Neuronal stem cell (in vitro differentiated cells): ENCODE data around the gene TTC33.

Experiments used
- DNase-seq: peaks from one replicate; pipeline ENCODE4 v3.0.0-alpha.2; 2013; ENCODE audit warnings: low spot score
- H2AFZ ChIP-seq: one replicate; pipeline ENCODE4 v1.6.1; 2013; ENCODE audit warnings: mild to moderate bottlenecking, low read length, inconsistent platforms
- H2AK5ac ChIP-seq: 2 replicates; pipeline ENCODE4 v1.6.1; 2013; ENCODE audit warnings: low read depth, mild to moderate bottlenecking, inconsistent platforms, low read length, moderate library complexity, mixed read lengths
- H2BK120ac ChIP-seq: 2 replicates; pipeline ENCODE4 v1.6.1; 2013; ENCODE audit warnings: low read depth, mild to moderate bottlenecking, inconsistent platforms, low read length, moderate library complexity, mixed read lengths
- H2BK12ac ChIP-seq: one replicate; pipeline ENCODE4 v1.6.1; 2013; ENCODE audit warnings: low read length, inconsistent platforms
- H2BK15ac ChIP-seq: 2 replicates; pipeline ENCODE4 v1.6.1; 2013; ENCODE audit warnings: mild to moderate bottlenecking, low read length, inconsistent platforms, mixed read lengths
- H2BK5ac ChIP-seq: one replicate; pipeline ENCODE4 v1.6.1; 2013; ENCODE audit warnings: inconsistent platforms, mild to moderate bottlenecking, low read length, moderate library complexity
- H3K14ac ChIP-seq: one replicate; pipeline ENCODE4 v1.6.1; 2013; ENCODE audit warnings: low read length, inconsistent platforms
- H3K18ac ChIP-seq: 2 replicates; pipeline ENCODE4 v1.6.1; 2013; ENCODE audit warnings: low read length, inconsistent platforms
- H3K23ac ChIP-seq: 2 replicates; pipeline ENCODE4 v1.6.1; 2013; ENCODE audit warnings: low read depth, mild to moderate bottlenecking, mixed read lengths, low read length, inconsistent platforms; ENCODE audit not compliant: poor library complexity
- H3K27ac ChIP-seq: replicated peaks from 3 replicates; pipeline ENCODE4 v1.5.1; 2013; ENCODE audit warnings: low read length, inconsistent platforms
- H3K27me3 ChIP-seq, 3 experiments: 2 replicates each; pipeline ENCODE4 v1.6.1; 2013; ENCODE audit warnings: low read length in 3 of 3, mild to moderate bottlenecking in 2 of 3, inconsistent platforms in 1 of 3, low read depth in 1 of 3, mixed read lengths in 1 of 3, moderate library complexity in 1 of 3; ENCODE audit not compliant: control insufficient read depth in 3 of 3, insufficient read depth in 3 of 3
- H3K36me3 ChIP-seq, 2 donors: replicated peaks in 1 of 2; 2 replicates each; pipeline ENCODE4 v1.6.1; 2013; ENCODE audit warnings: low read length in 2 of 2; ENCODE audit not compliant: control insufficient read depth in 2 of 2, insufficient read depth in 2 of 2
- H3K4ac ChIP-seq: 2 replicates; pipeline ENCODE4 v1.6.1; 2013; ENCODE audit warnings: inconsistent platforms, mild to moderate bottlenecking, low read length, moderate library complexity
- H3K4me1 ChIP-seq, 2 donors: 1 replicate in 1 of 2; 2 replicates in 1 of 2; pipeline ENCODE4 v1.6.1; 2013; ENCODE audit warnings: low read length in 2 of 2, low read depth in 1 of 2; ENCODE audit not compliant: control insufficient read depth in 2 of 2, insufficient read depth in 1 of 2
- H3K4me2 ChIP-seq: one replicate; pipeline ENCODE4 v1.6.1; 2013; ENCODE audit warnings: mild to moderate bottlenecking, low read length, inconsistent platforms; ENCODE audit not compliant: insufficient read depth, poor library complexity, severe bottlenecking
- H3K4me3 ChIP-seq, 2 donors: 2 replicates each; pipeline ENCODE4 v1.5.1; 2013; ENCODE audit warnings: low read length in 2 of 2, mild to moderate bottlenecking in 2 of 2, inconsistent platforms in 1 of 2, moderate library complexity in 1 of 2
- H3K79me1 ChIP-seq: one replicate; pipeline ENCODE4 v1.6.1; 2013; ENCODE audit warnings: low read depth, mild to moderate bottlenecking, inconsistent platforms, low read length, moderate library complexity
- H3K9ac ChIP-seq: one replicate; pipeline ENCODE4 v1.6.1; 2013; ENCODE audit warnings: mild to moderate bottlenecking, low read depth, low read length, inconsistent platforms; ENCODE audit not compliant: poor library complexity
- H3K9me3 ChIP-seq, 2 donors: replicated peaks in 1 of 2; 2 replicates each; pipeline versions ENCODE3 to v1.6.1; 2013; ENCODE audit warnings: low read length in 2 of 2, mild to moderate bottlenecking in 2 of 2, inconsistent platforms in 1 of 2, low read depth in 1 of 2, mixed read lengths in 1 of 2, moderate library complexity in 1 of 2; ENCODE audit not compliant: control insufficient read depth in 2 of 2, insufficient read depth in 1 of 2
- H4K8ac ChIP-seq: one replicate; pipeline ENCODE4 v1.6.1; 2013; ENCODE audit warnings: low read depth, mild to moderate bottlenecking, inconsistent platforms, low read length, moderate library complexity
- H4K91ac ChIP-seq: one replicate; pipeline ENCODE4 v1.6.1; 2013; ENCODE audit warnings: low read length, low read depth, mild to moderate bottlenecking, inconsistent platforms; ENCODE audit not compliant: poor library complexity
- WGBS, 2 donors: extraction: QIAGEN DNeasy Blood & Tissue Kit; methylation state at CpG; one replicate each; pipeline ENCODE4 v1.1.7; 2013; ENCODE audit warnings: missing lambda C conversion rate in 2 of 2, mixed read lengths in 1 of 2; ENCODE audit not compliant: insufficient read length in 2 of 2, insufficient replicate concordance in 1 of 2; ENCODE audit errors: extremely low coverage in 2 of 2; 5-methylcytosine and 5-hydroxymethylcytosine counted together

The TTC33 gene

GRCh38 chr5:40521108-40521785 lies 234.5 kb downstream of the TTC33 start:
- no peak overlapping the region for H3K4me3 ChIP-seq
- no peaks in the 10 kb centered on the region for H3K36me3 ChIP-seq
- H3K27ac ChIP-seq, result no peak overlapping the region
- H3K4me2 ChIP-seq, result no peak overlapping the region
- no peak overlapping the region for H3K4ac ChIP-seq
- no peaks in the 10 kb centered on the region for H3K27me3 ChIP-seq
- no peak overlapping the region for H2BK15ac ChIP-seq
- no peak overlapping the region for H4K8ac ChIP-seq
- H2BK120ac ChIP-seq, result no peak overlapping the region
- H4K91ac ChIP-seq, result no peak overlapping the region
- H3K4me1 ChIP-seq, result no peaks in the 10 kb centered on the region
- H3K9ac ChIP-seq, result no peak overlapping the region
- H2AFZ ChIP-seq, result no peak overlapping the region
- DNase-seq, result no peak
- no peak overlapping the region for H2BK12ac ChIP-seq
- H3K79me1 ChIP-seq, result no peaks in the 10 kb centered on the region
- no peaks in the 10 kb centered on the region for H3K9me3 ChIP-seq
- no peak overlapping the region for H2AK5ac ChIP-seq
- H2BK5ac ChIP-seq, result no peak overlapping the region
- no peak overlapping the region for H3K18ac ChIP-seq
- H3K14ac ChIP-seq, result no peak overlapping the region
- WGBS, 2 donors, result no CpG with 5 or more reads among the region's 3 CpGs
- H3K23ac ChIP-seq, result no peak overlapping the region

- Histone ChIP-seq H2BK5ac (no peak overlapping the region), H3K9me3 (no peaks in the 10 kb centered on the region), H2BK12ac (no peak overlapping the region), H4K91ac (no peak overlapping the region), H3K4me1 (no peaks in the 10 kb centered on the region), H3K27me3 (no peaks in the 10 kb centered on the region), H3K14ac (no peak overlapping the region), H2AK5ac (no peak overlapping the region), H4K8ac (no peak overlapping the region), H3K4ac (no peak overlapping the region), H2BK15ac (no peak overlapping the region), H3K18ac (no peak overlapping the region), H2AFZ (no peak overlapping the region), H3K9ac (no peak overlapping the region), H2BK120ac (no peak overlapping the region), H3K79me1 (no peaks in the 10 kb centered on the region), H3K36me3 (no peaks in the 10 kb centered on the region), H3K4me2 (no peak overlapping the region), H3K27ac (no peak overlapping the region), H3K23ac (no peak overlapping the region), H3K4me3 (no peak overlapping the region)
- WGBS, 2 donors, result no CpG with 5 or more reads among the region's 4 CpGs
- DNase-seq, result no peak
Measured at GRCh38 chr5:40518485-40518917, 237.3 kb downstream of the TTC33 start.

GRCh38 chr5:40515476-40515875 lies 240.3 kb downstream of the TTC33 start:
- no peak overlapping the region for H3K4me3 ChIP-seq
- no peak overlapping the region for H2AK5ac ChIP-seq
- no peak overlapping the region for H3K23ac ChIP-seq
- H4K91ac ChIP-seq, result no peak overlapping the region
- no peaks in the 10 kb centered on the region for H3K27me3 ChIP-seq
- no peak overlapping the region for H3K4ac ChIP-seq
- H3K9ac ChIP-seq, result no peak overlapping the region
- no peak overlapping the region for H3K4me2 ChIP-seq
- H3K9me3 ChIP-seq, result no peaks in the 10 kb centered on the region
- WGBS, 2 donors, result no CpG with 5 or more reads among the region's 4 CpGs
- H3K14ac ChIP-seq, result no peak overlapping the region
- no peaks in the 10 kb centered on the region for H3K79me1 ChIP-seq
- no peak overlapping the region for H2AFZ ChIP-seq
- no peaks in the 10 kb centered on the region for H3K4me1 ChIP-seq
- H3K36me3 ChIP-seq, result no peaks in the 10 kb centered on the region
- H3K27ac ChIP-seq, result no peak overlapping the region
- no peak overlapping the region for H2BK5ac ChIP-seq
- DNase-seq, result no peak
- no peak overlapping the region for H4K8ac ChIP-seq
- no peak overlapping the region for H2BK15ac ChIP-seq
- no peak overlapping the region for H2BK120ac ChIP-seq
- no peak overlapping the region for H2BK12ac ChIP-seq
- no peak overlapping the region for H3K18ac ChIP-seq

GRCh38 chr5:40514976-40515375 lies 240.8 kb downstream of the TTC33 start:
- Histone ChIP-seq H2BK15ac (no peak overlapping the region), H3K79me1 (no peaks in the 10 kb centered on the region), H3K4me2 (no peak overlapping the region), H2AFZ (no peak overlapping the region), H3K4ac (no peak overlapping the region), H4K8ac (no peak overlapping the region), H3K9me3 (no peaks in the 10 kb centered on the region), H2AK5ac (no peak overlapping the region), H3K18ac (no peak overlapping the region), H3K4me3 (no peak overlapping the region), H2BK12ac (no peak overlapping the region), H3K9ac (no peak overlapping the region), H3K4me1 (no peaks in the 10 kb centered on the region), H4K91ac (no peak overlapping the region), H2BK5ac (no peak overlapping the region), H3K14ac (no peak overlapping the region), H3K27me3 (no peaks in the 10 kb centered on the region), H3K23ac (no peak overlapping the region), H3K27ac (no peak overlapping the region), H3K36me3 (no peaks in the 10 kb centered on the region), H2BK120ac (no peak overlapping the region)
- WGBS, 2 donors, result no CpG with 5 or more reads among the region's 5 CpGs
- no peak for DNase-seq
